Skeletal muscle cell (primary cell): ENCODE results near the gene TRIM67.
A peak's percentile ranks its signal among the peaks of the same experiment; 100 is the strongest.
"Not testable (repeated sequence)": the region's sequence is repeated elsewhere in the genome, so short reads cannot be mapped to it uniquely, and the experiment has no call there.

Source experiments
- DNase-seq: peaks from one replicate; pipeline ENCODE4 v3.0.0-alpha.2; 2010; ENCODE audit warnings: low read depth
- H3K4me3 ChIP-seq: 2 replicates; pipeline ENCODE4 v1.5.1; 2011; ENCODE audit warnings: low read depth, mild to moderate bottlenecking, control low read depth, low read length, moderate library complexity

The TRIM67 gene

DNA sequence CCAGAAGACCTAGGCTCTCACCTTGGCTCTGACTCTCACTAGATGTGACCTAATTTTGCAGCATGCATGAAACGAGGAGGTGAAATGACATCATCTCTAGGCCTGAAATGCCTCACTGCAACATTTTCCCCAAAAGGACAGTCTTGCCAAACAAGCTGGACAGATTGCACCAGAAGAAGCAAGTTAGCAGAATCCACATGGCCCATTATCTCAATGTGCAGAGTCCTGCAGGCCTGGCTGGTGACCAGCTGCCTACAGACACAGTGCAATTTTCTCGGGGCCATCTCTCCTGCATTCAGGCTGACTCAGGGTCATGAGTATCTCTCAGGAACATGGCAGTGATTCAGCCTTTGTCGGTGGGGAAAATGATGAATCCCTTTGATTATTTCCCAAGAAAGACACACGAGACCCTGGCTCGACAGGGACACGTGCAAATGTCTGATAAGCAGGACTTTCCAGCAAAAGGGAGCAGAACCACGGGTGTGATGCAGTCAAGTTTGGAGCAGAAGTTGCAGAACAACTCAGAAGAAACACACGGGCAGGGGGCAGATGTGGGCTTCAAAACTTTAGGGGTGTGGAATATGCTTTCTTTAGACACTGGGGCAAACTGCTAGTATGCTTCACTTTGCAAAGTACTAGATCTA is 38.7 kb downstream of the TRIM67 start:
- DNase-seq = peak; percentile 24
- H3K4me3 ChIP-seq = no peak overlapping the region

DNA sequence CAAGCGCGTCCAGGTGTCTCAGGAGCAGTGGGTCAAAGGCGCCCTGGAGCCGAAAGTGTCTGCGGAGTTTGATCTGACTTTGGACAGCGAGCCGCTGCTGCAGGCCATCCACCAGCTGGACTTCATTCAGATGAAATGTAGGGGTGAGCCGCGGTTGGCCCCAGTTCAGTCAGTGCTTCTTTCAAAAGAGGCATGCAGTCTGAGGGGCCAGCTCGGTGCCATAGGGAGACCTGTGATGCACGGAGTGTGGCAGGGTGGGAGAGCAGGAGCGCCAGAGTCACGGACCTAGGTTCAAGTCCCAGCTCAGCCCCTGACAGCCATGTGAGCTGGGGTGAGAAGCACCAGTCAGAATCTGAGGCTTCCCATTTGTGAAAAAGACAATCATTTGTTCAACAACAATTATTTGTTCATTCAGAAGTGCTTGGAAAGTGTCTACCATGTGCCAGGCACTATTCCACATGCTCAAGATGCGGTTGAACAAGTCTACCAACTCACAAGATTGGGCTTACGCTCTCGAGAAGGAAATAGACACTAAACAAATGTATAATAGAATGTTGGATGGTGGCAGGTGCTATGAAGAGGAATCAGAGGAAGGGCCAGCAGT is 39.6 kb downstream of the TRIM67 start:
- H3K4me3 ChIP-seq = no peak overlapping the region
- DNase-seq = no peak

GRCh38 chr1:231201979-231202633 is 40.2 kb downstream of the TRIM67 start:
- no peak overlapping the region for H3K4me3 ChIP-seq
- DNase-seq = no peak

DNA sequence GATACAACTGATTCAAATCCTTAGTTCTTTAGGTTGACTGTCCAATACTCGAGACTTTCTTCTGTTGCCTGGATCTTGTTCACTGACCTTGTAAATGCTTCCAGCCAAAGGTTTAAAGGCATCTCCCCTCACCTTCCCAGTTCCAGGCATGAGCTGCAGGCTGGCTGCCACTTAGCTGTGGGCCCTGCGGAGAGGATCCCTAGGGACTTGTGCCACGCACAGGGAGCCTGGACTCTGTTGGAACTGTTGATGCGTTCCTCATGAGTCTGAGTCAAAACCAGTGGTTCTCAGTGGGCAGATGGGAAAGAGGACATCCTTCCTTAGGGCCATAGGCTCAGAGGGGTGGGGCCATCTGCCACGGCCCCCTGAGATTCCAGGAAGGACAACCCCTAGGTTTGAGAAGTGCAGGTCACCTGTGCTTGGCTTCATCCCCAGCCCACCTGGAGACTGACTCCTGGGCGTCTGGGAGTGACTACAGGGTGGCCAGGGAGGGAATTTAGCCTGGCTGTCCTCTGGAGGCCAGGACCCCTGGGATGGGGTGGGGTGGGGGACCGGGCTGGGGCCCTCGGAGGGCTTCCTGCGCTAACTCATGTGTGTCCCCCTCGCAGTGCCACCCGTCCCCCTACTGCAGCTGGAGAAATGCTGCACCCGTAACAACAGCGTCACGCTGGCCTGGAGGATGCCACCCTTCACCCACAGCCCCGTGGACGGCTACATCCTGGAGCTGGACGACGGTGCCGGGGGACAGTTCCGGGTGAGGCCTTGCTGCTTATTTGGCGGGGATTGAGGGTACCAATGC is 41.6 kb downstream of the TRIM67 start:
- no peak for DNase-seq

DNA sequence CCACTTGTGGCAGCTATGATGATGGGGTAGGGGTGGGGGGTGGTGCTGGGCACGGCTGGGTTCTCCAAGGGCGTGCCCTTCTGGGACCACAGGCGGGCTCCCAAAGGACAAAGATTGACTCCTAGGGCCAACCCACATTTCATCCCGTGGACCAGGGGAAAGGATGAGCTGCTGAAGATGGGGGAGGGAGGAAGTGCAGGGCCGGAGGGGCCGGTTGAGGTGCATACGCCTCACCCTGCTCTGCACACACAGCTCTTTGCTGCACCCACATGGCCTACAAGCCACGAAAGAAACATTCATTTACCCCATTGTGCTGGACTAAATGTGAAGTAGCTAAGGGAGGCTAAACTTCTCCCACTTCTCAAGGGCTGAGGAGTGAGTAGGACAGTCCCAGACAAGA is 45.0 kb downstream of the TRIM67 start:
- no peak overlapping the region for H3K4me3 ChIP-seq
- no peak for DNase-seq

More for the DNA sequence above, 41.6 kb downstream of the TRIM67 start:
- H3K4me3 ChIP-seq = no peak overlapping the region

DNA sequence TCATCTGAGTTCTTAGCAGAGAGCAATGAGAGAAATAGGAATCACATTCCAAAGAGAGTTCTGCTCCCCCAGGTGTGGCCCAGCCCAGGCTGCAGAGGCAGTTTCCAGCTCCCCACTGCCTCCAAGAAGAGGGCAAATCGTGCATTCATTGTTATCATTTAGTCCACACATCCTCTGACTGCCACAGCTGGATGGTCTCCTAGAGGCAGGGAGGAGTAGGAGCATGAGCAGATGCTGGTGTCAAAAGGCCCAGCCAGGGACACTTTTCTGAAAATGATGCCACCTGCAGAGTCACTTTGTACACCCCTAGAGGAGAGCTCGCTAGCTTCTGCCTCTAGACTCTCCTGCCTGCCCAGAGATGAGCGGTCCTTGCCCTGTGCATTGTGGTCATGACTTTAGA is 45.6 kb downstream of the TRIM67 start:
- DNase-seq = no peak

GRCh38 chr1:231208980-231209379 is 47.1 kb downstream of the TRIM67 start:
- no peak overlapping the region for H3K4me3 ChIP-seq

More for the DNA sequence above, 45.6 kb downstream of the TRIM67 start:
- H3K4me3 ChIP-seq = no peak overlapping the region

GRCh38 chr1:231209531-231209930 is 47.7 kb downstream of the TRIM67 start:
- no peak overlapping the region for H3K4me3 ChIP-seq
- no peak for DNase-seq

More at GRCh38 chr1:231208980-231209379, 47.1 kb downstream of the TRIM67 start:
- DNase-seq = no peak

GRCh38 chr1:231210126-231210525 is 48.3 kb downstream of the TRIM67 start:
- no peak overlapping the region for H3K4me3 ChIP-seq
- no peak for DNase-seq

DNA sequence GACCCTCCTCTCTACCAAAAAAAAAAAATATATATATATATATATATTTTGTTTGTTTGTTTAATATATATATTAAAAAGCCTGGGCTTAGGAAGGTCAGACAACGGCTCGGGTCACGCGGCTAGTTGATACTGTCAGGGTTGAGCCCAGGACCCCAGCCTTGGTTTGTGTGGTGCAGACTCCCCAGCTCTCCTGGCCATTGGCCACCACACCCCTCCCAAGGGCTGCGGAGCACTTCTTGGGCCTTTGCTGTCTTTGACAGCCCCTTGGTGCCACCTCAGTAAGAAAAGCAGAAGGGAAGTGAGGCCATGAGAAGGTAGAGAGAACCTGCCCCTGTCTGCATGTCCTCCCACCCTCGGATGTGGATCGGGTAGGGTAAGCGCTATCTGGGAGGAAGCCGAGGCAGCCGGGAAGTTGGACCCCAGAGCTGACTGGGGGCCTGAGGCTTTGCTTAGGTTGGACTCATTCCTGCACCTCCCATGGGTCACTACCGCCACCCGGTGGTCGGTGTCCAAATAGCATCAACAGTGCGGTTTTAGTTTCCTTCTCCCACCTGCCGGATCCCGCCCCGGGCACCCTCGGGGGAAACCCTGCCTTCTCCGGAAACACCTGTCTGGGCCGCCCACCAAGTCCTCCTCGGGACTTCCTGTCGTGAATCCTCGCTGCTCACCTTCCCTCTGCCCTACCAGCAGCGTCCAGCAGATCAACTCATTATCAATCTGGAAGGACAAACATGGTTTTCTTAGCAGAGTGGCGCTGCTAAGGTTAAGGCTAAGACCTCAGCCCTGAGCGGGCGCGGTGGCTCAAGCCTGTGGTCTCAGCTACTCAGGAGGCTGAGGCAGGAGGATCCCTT is 49.4 kb downstream of the TRIM67 start:
- DNase-seq = peak; percentile 4
- H3K4me3 ChIP-seq = peak overlapping the region; percentile 33

GRCh38 chr1:231212301-231212700 is 50.4 kb downstream of the TRIM67 start:
- not testable (repeated sequence) for DNase-seq

DNA sequence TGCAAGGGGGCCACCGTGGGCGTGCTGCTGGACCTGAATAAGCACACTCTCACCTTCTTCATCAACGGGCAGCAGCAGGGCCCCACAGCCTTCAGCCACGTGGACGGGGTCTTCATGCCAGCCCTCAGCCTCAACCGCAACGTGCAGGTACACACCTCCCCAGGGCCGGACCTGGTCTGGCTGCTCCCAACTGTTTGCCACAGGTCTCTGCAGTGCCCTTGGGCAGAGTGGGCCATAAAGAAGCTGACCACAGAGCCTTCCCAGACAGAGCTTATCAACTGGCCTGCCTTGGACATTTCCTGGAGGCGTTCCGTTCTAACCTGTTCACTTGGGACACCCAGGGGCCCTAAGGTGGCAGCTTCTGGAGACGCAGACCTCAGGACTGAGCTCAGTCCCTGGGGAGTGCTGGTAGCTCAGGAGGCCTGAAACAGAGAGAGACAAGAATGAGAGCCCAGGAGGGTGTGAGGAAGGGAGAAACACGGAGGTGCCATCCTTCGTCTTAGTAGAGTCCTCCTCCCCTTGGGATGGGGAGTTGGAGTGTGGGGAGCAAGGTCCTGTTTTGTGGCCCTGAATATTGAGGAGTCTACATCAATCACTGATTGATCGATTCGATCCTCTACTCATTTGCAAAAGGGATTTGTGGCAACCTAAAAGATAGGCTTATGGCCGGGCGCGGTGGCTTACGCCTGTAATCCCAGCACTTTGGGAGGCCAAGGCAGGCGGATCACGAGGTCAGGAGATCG is 52.1 kb downstream of the TRIM67 start:
- DNase-seq = no peak
- no peak overlapping the region for H3K4me3 ChIP-seq

More at GRCh38 chr1:231212301-231212700, 50.4 kb downstream of the TRIM67 start:
- H3K4me3 ChIP-seq = not testable (repeated sequence)

DNA sequence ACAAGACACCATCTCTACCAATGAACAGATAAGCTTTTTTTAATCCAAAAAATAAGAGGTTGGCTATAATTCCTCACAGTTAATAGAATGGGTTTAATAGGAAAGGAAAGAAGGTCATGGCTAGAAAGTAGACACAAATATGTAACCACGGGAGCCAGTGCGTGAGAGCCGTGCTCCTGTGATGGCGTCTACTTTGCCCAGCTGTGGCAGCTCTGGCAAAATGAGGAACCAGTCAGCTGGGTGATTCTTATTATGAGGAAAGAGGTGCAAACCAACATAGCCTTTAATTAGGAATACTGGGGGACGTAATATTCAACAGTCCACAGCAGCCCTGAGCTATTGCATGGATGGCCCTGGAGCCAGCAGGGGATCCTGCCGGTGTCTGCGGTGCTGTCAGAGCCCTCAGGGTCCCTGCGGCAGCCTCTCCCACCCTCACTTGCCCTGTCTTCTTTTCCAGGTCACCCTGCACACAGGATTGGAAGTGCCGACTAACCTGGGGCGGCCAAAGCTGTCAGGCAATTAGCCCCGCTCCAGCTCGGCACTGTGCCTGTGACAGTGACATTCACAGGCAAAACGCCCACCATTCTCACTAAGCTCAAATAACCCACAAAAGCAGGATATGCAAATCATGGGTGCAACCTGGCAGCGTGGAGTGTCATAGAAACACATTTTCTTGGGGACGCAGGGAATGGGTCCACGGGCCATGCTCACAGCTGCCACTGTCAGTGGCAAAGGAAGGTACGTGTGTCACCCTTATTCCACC is 53.2 kb downstream of the TRIM67 start:
- no peak for DNase-seq
- no peak overlapping the region for H3K4me3 ChIP-seq

GRCh38 chr1:231215681-231216385 is 54.0 kb downstream of the TRIM67 start:
- DNase-seq = no peak
- H3K4me3 ChIP-seq = no peak overlapping the region

GRCh38 chr1:231216498-231216897 is 54.6 kb downstream of the TRIM67 start:
- DNase-seq = no peak
- H3K4me3 ChIP-seq = no peak overlapping the region

DNA sequence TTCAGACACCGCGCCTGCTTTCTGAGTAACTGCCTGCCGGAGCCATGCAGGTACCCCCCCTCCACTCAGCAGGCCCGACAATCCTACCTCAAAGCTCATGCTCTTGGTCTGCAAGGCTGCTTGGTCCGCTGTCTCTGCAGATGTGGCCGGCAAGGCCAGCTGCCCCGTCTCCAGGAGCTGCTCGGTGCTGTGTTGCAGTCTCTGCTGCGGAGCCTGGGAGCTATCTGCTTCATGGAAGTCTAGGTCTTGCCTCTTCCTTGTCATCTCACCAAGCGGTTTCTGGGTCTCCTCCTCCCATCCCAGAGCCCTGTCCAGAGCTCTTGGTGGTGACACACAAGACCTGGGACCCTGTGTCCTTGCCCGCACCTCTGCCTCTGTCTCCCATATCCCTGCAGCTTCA is 55.2 kb downstream of the TRIM67 start:
- H3K4me3 ChIP-seq = no peak overlapping the region
- DNase-seq = no peak

GRCh38 chr1:231218078-231218477 is 56.2 kb downstream of the TRIM67 start:
- no peak overlapping the region for H3K4me3 ChIP-seq
- no peak for DNase-seq
